Measurements from ENCODE around the gene ZDHHC9.

Gene ZDHHC9

GRCh38 chrX:129762448-129762847 lies 81.2 kb downstream of the ZDHHC9 start:
- no peak for DNase-seq (ENCODE audit: low spot score)

DNA sequence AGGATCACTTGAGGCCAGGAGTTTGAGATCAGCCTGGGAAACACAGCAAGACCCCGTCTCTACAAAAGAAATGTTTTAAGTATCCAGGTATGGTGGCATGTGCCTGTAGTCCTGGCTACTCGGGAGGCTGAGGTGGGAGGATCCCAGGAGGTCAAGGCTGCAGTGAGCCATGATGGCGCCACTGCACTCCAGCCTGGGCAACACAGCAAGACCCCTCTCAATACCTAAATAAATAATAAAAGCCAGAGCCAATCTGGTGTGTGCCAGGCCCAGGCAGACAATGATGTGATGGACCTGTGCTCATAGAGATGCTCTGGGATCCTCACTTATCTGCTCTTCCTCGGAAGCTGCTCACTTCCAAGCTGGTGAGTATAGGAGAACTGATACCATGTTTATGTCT lies 82.1 kb downstream of the ZDHHC9 start:
- DNase-seq (ENCODE audit: low spot score), result no peak

DNA sequence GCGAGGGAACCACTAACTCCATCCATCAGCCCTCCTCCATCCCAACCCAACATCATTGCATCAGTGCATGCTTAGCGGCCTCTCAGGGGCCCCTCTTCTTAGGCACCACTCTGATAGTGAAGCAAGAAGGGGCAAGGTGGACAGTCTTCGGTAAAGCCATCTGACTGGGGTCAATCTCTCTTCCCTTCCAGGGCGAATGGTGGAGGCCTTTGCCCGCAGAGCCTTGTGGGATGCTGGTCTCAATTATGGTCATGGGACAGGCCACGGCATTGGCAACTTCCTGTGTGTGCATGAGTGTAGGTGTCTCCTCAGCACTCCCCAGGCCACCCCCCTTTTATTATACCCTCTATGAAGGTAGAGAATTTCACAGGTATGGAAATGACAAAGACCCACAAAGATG lies 82.7 kb downstream of the ZDHHC9 start:
- no peak for DNase-seq (ENCODE audit: low spot score)

GRCh38 chrX:129760155-129760554 lies 83.5 kb downstream of the ZDHHC9 start:
- no peak for DNase-seq (ENCODE audit: low spot score)

GRCh38 chrX:129759576-129760061 lies 84.1 kb downstream of the ZDHHC9 start:
- peak; percentile 76 for DNase-seq (ENCODE audit: low spot score)

DNA sequence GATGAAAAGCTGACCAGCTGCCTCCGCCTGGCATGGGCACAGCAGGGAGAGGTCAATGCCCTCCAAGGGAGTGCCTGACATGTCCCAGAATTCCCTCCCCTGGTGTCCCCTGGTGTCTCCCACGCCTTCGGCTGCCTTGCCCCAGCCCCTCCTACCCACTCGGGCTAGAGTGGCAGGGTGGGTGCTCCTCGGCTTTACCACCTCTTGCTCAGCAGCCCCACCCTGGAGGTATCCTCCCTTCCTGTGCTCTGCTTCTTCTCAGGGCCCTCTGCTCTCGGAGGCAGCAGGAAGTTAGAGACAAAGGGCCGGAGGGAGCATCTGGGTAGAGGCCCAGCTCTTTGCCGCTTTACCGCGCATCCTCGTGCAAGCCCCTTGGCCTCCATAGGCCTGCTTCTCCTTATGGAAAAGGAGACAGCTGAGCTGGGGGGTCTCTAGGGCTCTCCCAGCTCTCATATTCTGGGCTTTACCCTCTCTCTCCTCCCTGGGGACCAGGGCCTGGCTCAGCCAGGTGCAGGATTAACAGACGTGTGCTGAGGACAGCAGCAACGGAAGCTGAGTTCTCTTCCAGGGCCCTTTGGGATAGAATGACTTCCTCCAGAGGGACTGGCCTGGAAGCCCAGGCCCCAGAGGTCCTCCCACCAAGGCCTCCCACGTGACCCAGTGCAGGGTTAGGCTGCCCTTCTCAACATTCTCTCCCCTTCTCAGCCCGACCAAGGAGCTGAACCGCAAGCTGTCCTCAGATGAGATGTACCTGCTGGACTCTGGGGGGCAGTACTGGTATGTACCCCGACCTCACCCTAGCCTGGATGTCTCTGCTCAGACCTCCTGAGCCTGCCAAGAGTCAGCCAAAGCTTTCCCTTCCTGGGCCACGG lies 87.7 kb downstream of the ZDHHC9 start:
- DNase-seq (ENCODE audit: low spot score), result no peak

GRCh38 chrX:129754056-129755024 lies 89.3 kb downstream of the ZDHHC9 start:
- DNase-seq (ENCODE audit: low spot score), result no peak

Data from AG08395 (cell line).